HepG2 (cell line): ENCODE results near the gene DENND5B. TPM values are rescaled to one million over a fixed set of nuclear protein-coding genes. Genes with fewer than 3 reads are reported as not detected.
A peak's percentile ranks its signal among the peaks of the same experiment; 100 is the strongest.

Experiments
- ATF1 ChIP-seq: IDR thresholded peaks from 2 replicates; pipeline ENCODE4 v1.6.1; 2016; ENCODE audit warnings: mild to moderate bottlenecking, control low read depth
- ATF3 ChIP-seq: sonication (generic); formaldehyde crosslinking; IDR thresholded peaks from 2 replicates; pipeline ENCODE4 v1.4.0; 2020; ENCODE audit warnings: missing genetic modification reagents
- CC2D1A ChIP-seq: sonication (generic); formaldehyde crosslinking; IDR thresholded peaks from 2 replicates; pipeline ENCODE4 v1.8.1; 2023; ENCODE audit warnings: mild to moderate bottlenecking, missing genetic modification reagents
- GABPB1 ChIP-seq: IDR thresholded peaks from 2 replicates; pipeline ENCODE4 v1.6.1; 2016; ENCODE audit warnings: mild to moderate bottlenecking, missing genetic modification reagents, moderate library complexity, missing compliant biosample characterization
- GMEB2 ChIP-seq: IDR thresholded peaks from 2 replicates; pipeline ENCODE4 v1.6.1; 2016; ENCODE audit warnings: missing biosample characterization, missing genetic modification reagents, low read depth
- HNRNPH1 ChIP-seq: fragments of 200-400 bp; formaldehyde crosslinking; optimal IDR thresholded peaks from 2 replicates; pipeline ENCODE3; 2017; ENCODE audit warnings: mild to moderate bottlenecking, low read depth, low read length
- NCOA5 ChIP-seq: sonication (generic); formaldehyde crosslinking; IDR thresholded peaks from 2 replicates; pipeline ENCODE4 v1.4.0; 2020; ENCODE audit warnings: missing genetic modification reagents
- TFDP1 ChIP-seq: IDR thresholded peaks from 2 replicates; pipeline ENCODE4 v1.6.1; 2016; ENCODE audit warnings: missing compliant biosample characterization, missing genetic modification reagents, borderline replicate concordance
- ZBTB40 ChIP-seq, 2 experiments: fragments of 450-650 bp in 1 of 2; sonication (generic) in 1 of 2; formaldehyde crosslinking in 1 of 2; IDR thresholded peaks; 2 replicates each; pipeline versions ENCODE4 v1.6.1 to v1.8.0; 2016 to 2022; ENCODE audit warnings: antibody characterized with exemption in 1 of 2, mild to moderate bottlenecking in 1 of 2, missing genetic modification reagents in 1 of 2
- ZFP1 ChIP-seq: IDR thresholded peaks from 2 replicates; pipeline ENCODE4 v1.6.1; 2016
- ZNF503 ChIP-seq: sonication (generic); formaldehyde crosslinking; IDR thresholded peaks from 2 replicates; pipeline ENCODE4 v1.4.0; 2020; ENCODE audit warnings: missing genetic modification reagents
- ZNF746 ChIP-seq: sonication (generic); formaldehyde crosslinking; IDR thresholded peaks from 2 replicates; pipeline ENCODE4 v1.8.0; 2022; ENCODE audit warnings: mild to moderate bottlenecking, missing genetic modification reagents
- polyA plus RNA-seq, 8 experiments: library from polyadenylated mRNA; depleted of rRNA in 3 of 8; stranded (reverse) in 7 of 8; unstranded in 1 of 8; fragments of >200 nt; fragmentation: Illumina TruSeq in 4 of 8; extraction: Trizol in 4 of 8; gene quantifications; 2 replicates each; pipeline versions ENCODE4 v1.2.1 to v1.2.3, GENCODE V29; 2011 to 2016; ENCODE audit warnings: low read depth in 4 of 8, missing spikeins in 1 of 8, mixed read lengths in 1 of 8; ENCODE audit not compliant: insufficient read depth in 1 of 8
- total RNA-seq, 5 experiments: library from RNA; depleted of rRNA; stranded (reverse); fragments of >200 nt; fragmentation: Illumina TruSeq; extraction: Trizol; gene quantifications; 2 replicates each; pipeline ENCODE4 v1.2.3, GENCODE V29; 2016; ENCODE audit warnings: low read depth in 1 of 5

The DENND5B gene
- total and polyA plus RNA-seq, 2 of the 13 experiments (the other 11 are each of a cell fraction or from before 2014, with no cell fraction given), result 14.7 to 18.7 TPM

GRCh38 chr12:31362115-31362758 is 228.7 kb downstream of the DENND5B start (continued):
- TF ChIP-seq GMEB2, result no peak
- TF ChIP-seq ZNF503 (CRISPR knock-in tag), result no peak
- no peak for TF ChIP-seq CC2D1A
- TF ChIP-seq ATF3 (CRISPR knock-in tag), result 0 out of 2 replicates have a peak, but pooled peaks have one; percentile 16
- TF ChIP-seq ATF1 (CRISPR knock-in tag), result no peak
- TF ChIP-seq HNRNPH1, result no peak
- no peak for TF ChIP-seq NCOA5 (CRISPR knock-in tag)
- TF ChIP-seq ZFP1 (CRISPR knock-in tag), result no peak
- TF ChIP-seq ZNF746 (CRISPR knock-in tag), result 0 out of 2 replicates have a peak, but pooled peaks have one; percentile 39
- TF ChIP-seq ZBTB40 (IDR thresholded peaks at IDR 0.05), result no peak
- TF ChIP-seq ZBTB40 (CRISPR knock-in tag; IDR thresholded peaks at IDR 0.05), result no peak
- TF ChIP-seq TFDP1 (CRISPR knock-in tag), result no peak
- peak; percentile 37 for TF ChIP-seq GABPB1 (CRISPR knock-in tag)
